Ascending aorta (tissue), 2 donors: Measurements from ENCODE around the gene C19orf44. TPM values are rescaled to one million over a fixed set of nuclear protein-coding genes. Genes with fewer than 3 reads are reported as not detected.

Experiments used
- DNase-seq, 2 donors: peaks; one replicate each; pipeline ENCODE4 v3.0.0-alpha.2; 2019; ENCODE audit warnings: low spot score in 2 of 2
- H3K27ac ChIP-seq, 2 donors: fragments of 200-600 bp; sonication (generic); one replicate each; pipeline ENCODE4 v1.5.1; 2016 to 2017; ENCODE audit warnings: mild to moderate bottlenecking in 1 of 2
- H3K27me3 ChIP-seq: fragments of 200-600 bp; sonication (generic); one replicate; pipeline ENCODE4 v1.5.1; 2017
- H3K36me3 ChIP-seq, 2 donors: fragments of 200-600 bp; sonication (generic); one replicate each; pipeline ENCODE4 v1.5.1; 2016
- H3K4me1 ChIP-seq, 2 donors: fragments of 200-600 bp; sonication (generic); one replicate each; pipeline ENCODE4 v1.5.1; 2016 to 2017; ENCODE audit warnings: mild to moderate bottlenecking in 1 of 2
- H3K4me3 ChIP-seq, 2 donors: fragments of 200-600 bp; sonication (generic); one replicate each; pipeline ENCODE4 v1.5.1; 2016 to 2017; ENCODE audit warnings: mild to moderate bottlenecking in 1 of 2
- H3K9me3 ChIP-seq, 2 donors: fragments of 200-600 bp; sonication (generic); one replicate each; pipeline ENCODE4 v1.5.1; 2016
- CTCF ChIP-seq, 3 experiments: fragments of 200-600 bp in 2 of 3; fragments of 450-650 bp in 1 of 3; sonication (generic) in 2 of 3; IDR thresholded peaks; one replicate each; pipeline ENCODE4 v1.5.1; 2016 to 2019; ENCODE audit warnings: antibody characterized with exemption in 3 of 3, mild to moderate bottlenecking in 1 of 3, moderate library complexity in 1 of 3
- intact Hi-C: fragments of 100-400 bp; cut with DNase I; formaldehyde crosslinking; loops from one replicate; pipeline ENCODE4 v1.15.1; 2023
- total RNA-seq: library from RNA; depleted of rRNA; stranded (reverse); fragments of >200 nt; gene quantifications from one replicate; pipeline ENCODE4 v1.1.0, GENCODE V29; 2016

Gene C19orf44
- total RNA-seq, 1 donor from 2014 or later = 5.1 TPM

DNA sequence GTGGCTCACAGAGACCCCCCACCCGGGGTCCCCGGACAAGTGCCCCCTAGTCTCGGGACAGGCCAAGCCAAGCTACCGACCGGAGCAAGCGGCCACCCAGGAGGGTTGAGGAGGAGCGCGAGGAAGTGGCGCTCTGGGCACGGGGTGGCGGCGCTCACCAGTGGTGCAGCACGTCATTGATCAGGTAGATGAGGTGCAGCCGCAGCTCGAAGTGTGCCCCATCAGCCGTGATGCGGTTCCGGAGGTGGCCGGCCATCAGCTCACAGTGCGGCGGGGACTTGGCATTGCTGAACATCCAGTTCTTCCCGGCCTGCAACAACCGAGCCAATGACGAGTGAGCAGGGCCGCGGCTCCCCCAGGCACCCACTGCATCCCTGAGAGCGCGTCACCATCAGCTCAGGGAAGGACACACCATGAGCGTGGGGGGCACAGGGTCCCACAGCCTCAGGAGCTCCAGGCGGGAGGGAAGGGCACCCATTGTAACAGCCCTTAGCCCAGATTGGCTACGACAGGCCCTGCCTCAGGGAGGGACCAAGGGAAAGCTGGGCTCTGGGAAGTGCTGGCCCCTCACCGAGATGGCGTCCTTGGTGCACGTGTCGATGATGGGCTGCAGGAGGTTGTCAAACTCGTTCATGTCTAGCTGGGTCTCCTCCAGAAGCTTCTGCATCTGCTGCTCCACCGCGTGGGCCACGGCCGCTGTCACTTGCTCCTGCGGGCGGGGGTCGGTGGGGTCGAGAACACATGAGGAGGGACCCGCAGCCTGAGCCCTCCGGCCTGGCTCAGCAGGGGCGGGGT, 36.4 kb downstream of the C19orf44 start:
- H3K27me3 ChIP-seq = no peaks in the 10 kb centered on the region
- TF ChIP-seq CTCF (IDR thresholded peaks at IDR 0.05) = no peak
- no peaks in the 10 kb centered on the region for H3K9me3 ChIP-seq
- H3K4me3 ChIP-seq = no peak overlapping the region
- H3K4me1 ChIP-seq = no peaks in the 10 kb centered on the region
- intact Hi-C loops = no loop called here
- DNase-seq = no peak
- H3K36me3 ChIP-seq = peaks cover 88 to 99% of the 10 kb centered on the region in 2 donors
- no peak overlapping the region for H3K27ac ChIP-seq

DNA sequence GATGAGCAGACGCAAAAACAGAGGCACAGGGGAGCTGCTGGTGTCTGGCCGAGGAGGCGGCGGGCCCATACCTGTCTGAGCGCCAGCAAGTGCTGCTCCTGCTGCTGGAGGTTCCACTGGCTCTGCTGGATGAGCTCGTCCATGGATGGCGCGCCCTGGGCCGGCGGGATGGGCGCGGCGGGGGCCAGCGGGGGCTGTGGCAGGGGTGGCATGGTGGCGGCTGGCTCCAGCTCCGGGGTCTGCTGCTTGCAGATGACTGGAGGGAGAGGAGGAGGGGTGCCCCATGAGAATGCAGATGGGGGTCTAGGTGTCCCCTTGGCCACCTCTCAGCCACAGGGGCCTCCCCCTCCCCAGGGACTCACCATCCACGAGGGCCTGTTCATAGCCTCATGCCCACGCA, 39.2 kb downstream of the C19orf44 start:
- no peak overlapping the region for H3K4me3 ChIP-seq
- intact Hi-C loops = no loop called here
- H3K27me3 ChIP-seq = no peaks in the 10 kb centered on the region
- no peaks in the 10 kb centered on the region for H3K9me3 ChIP-seq
- no peak for TF ChIP-seq CTCF (IDR thresholded peaks at IDR 0.05)
- no peak overlapping the region for H3K27ac ChIP-seq
- H3K36me3 ChIP-seq = peaks cover 71 to 85% of the 10 kb centered on the region in 2 donors
- peaks cover 0 to 4% of the 10 kb centered on the region in 2 donors for H3K4me1 ChIP-seq
- DNase-seq = no peak

- no peak for DNase-seq
- Histone ChIP-seq H3K4me1 (peaks cover 5 to 11% of the 10 kb centered on the region in 2 donors), H3K4me3 (no peak overlapping the region), H3K27me3 (no peaks in the 10 kb centered on the region), H3K36me3 (peaks cover 63 to 77% of the 10 kb centered on the region in 2 donors), H3K27ac (no peak overlapping the region), H3K9me3 (no peaks in the 10 kb centered on the region)
- intact Hi-C loops = no loop called here
- TF ChIP-seq CTCF (IDR thresholded peaks at IDR 0.05) = no peak
Observed at GRCh38 chr19:16536130-16536529, 39.9 kb downstream of the C19orf44 start.

DNA sequence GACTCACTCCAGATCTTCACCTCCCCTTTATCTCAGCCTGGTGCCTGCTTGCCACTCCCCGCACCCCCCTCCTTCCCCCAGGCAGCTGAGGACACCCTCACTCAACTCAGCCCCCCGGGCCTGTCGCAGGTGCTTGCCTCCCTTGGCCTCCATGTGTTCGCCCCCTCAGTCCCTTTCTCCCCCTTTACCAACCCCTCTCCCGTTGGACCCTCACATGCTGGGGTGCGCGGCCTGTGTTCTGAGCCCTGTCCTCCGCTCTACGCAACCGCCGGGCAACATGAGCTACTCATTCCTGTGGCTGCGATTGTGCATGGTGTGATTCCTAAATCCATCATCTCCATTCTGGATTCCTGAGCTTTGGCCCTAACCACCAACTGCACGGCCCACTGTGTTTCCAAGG, 40.9 kb downstream of the C19orf44 start:
- Histone ChIP-seq H3K9me3 (no peaks in the 10 kb centered on the region), H3K27me3 (no peaks in the 10 kb centered on the region), H3K27ac (no peak overlapping the region), H3K4me1 (peaks cover 9 to 17% of the 10 kb centered on the region in 2 donors), H3K4me3 (no peak overlapping the region), H3K36me3 (peaks cover 53 to 68% of the 10 kb centered on the region in 2 donors)
- no peak for DNase-seq
- no peak for TF ChIP-seq CTCF (IDR thresholded peaks at IDR 0.05)
- intact Hi-C loops = no loop called here

- Histone ChIP-seq H3K27me3 (no peaks in the 10 kb centered on the region), H3K9me3 (no peaks in the 10 kb centered on the region), H3K36me3 (peaks cover 17 to 29% of the 10 kb centered on the region in 2 donors), H3K4me3 (peak overlapping the region; percentile 65 to 76), H3K27ac (no peak overlapping the region), H3K4me1 (peaks cover 9 to 26% of the 10 kb centered on the region in 2 donors)
- no peak for DNase-seq
- no peak for TF ChIP-seq CTCF (IDR thresholded peaks at IDR 0.05)
- intact Hi-C loops = no loop called here
Observed at GRCh38 chr19:16540948-16541347, 44.8 kb downstream of the C19orf44 start.
